NCI-H460 (cell line): Measurements from ENCODE around the gene MYOM1. TPM values are rescaled to one million over a fixed set of nuclear protein-coding genes. Genes with fewer than 3 reads are reported as not detected.
"Not testable (repeated sequence)": the region's sequence is repeated elsewhere in the genome, so short reads cannot be mapped to it uniquely, and the experiment has no call there.

Experiments
- DNase-seq: peaks from one replicate; pipeline ENCODE4 v3.0.0-alpha.2; 2016; ENCODE audit warnings: low read depth; ENCODE audit errors: extremely low read depth
- total RNA-seq: library from RNA; depleted of rRNA; stranded (reverse); fragments of >200 nt; shearing (Covaris generic); gene quantifications from 2 replicates; pipeline ENCODE4 v1.2.3, GENCODE V29; 2014

MYOM1 gene
- total RNA-seq, 1 experiment from 2014 or later: 0.10 TPM

- DNase-seq: peak; percentile 24
These were observed 156.7 kb downstream of the MYOM1 start for GRCh38 chr18:3062798-3063680.

GRCh38 chr18:3061581-3062312, 158.0 kb downstream of the MYOM1 start:
- DNase-seq: no peak

DNA sequence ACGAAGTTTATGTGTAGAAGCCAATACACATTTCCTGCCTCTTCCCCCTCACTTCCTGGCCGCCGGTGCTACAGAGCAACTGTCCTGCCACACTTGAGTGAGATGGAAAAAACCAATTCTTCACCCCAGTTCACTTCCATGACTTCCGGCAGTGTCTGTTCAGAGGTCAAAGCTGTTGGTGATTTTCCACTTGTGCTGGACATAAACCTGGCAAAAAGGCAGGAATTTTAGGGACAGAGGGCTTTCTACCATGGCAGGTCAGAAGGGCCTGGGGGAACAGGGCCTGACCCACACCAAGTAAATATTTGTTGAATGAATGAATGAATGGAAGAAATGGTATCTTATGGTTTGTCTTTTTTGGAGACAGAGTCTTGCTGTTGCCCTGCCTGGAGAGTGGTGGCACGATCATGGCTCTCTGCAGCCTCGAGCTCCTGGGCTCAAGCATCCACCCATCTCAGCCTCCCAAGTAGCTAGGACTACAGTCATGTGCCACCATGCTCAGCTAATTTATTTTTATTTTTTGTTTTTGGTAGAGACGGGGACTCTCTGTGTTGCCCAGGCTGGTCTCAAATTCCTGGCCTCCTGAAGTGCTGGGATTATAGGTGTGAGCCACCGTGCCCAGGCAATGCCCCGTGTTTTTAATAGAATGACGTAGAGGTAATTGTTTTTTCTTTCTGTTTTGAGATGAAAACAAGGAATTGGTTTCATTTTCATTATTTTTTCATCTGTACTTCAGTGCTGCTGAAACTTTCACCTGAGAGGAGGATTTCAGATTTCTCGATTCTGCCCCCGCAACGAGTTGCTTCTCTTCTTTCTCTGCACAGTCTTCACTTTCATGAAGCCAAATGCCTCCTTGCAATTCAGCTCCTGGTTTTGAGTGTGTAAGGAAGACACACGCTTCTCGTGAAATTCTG, 158.8 kb downstream of the MYOM1 start:
- DNase-seq: no peak

DNA sequence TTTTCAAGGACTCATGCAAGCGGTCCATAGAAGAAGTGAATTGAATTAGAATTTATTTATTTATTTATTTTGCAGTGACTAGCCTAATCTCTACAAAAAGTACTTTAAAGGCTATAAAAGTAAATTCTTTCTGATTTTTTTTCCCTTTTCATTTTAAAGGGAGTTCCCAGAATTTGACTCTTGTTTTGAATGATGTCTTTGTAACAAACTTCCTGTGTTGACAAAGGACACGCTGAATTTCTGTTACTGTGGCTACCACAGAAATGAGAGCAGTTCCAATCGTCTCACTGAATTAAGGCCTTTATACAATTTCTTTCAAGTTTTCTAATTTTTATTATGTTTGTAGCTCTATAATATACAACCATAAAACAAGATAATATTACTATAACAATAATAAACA, 160.5 kb downstream of the MYOM1 start:
- DNase-seq: no peak

DNA sequence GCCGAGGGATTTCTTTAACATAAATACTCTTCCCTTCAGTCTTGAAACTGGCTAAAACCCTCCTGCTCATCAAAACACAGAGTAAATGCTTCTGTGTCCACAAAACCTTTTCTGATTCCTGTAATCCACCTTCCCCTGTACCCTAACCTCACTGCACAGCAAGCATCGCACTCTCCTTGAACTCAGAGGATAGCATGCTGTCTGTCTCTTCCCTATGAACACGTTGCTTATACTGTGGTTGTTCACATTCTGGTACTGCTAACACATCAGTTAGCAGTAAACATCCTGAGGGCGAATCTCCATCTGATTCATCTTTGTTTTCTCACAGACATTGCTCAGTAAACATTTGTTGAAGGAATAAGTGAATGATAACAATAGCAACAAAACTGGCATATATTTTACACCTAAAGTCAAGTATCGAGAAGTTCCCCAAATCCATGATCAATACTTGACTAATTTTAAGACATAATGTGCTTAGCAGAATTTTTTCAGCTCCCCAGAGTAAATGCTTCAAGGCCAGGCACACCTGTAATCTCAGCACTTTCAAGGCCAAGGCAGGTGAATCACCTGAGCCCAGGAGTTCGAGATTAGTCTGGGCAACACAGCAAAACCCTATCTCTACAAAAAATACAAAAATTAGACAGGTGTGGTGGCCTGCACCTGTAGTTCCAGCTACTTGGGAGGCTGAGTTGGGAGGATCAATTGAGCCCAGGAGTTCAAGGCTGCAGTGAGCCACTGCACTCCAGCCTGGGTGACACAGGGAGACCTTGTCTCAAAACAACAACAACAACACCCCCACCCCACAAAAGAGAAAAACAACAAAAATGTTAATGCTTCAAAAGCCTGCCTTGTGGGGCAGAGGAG, 161.2 kb downstream of the MYOM1 start:
- peak; percentile 5 for DNase-seq

- DNase-seq: no peak
These were observed 162.2 kb downstream of the MYOM1 start for GRCh38 chr18:3057526-3057925.

DNA sequence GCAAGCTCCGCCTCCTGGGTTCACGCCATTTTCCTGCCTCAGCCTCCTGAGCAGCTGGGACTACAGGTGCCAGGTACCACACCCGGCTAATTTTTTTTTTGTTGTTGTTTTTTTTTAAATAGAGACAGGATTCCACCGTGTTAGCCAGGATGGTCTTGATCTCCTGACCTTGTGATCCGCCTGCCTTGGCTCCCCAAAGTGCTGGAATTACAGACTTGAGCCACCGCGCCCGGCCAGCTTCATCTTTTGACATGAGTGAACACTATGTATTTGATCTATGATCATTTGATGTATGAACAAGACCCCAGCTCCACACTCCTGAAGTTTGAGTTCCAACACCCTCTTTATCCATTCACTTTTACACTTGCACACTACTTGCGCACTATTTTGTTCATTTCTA, 163.5 kb downstream of the MYOM1 start:
- DNase-seq: no peak

DNA sequence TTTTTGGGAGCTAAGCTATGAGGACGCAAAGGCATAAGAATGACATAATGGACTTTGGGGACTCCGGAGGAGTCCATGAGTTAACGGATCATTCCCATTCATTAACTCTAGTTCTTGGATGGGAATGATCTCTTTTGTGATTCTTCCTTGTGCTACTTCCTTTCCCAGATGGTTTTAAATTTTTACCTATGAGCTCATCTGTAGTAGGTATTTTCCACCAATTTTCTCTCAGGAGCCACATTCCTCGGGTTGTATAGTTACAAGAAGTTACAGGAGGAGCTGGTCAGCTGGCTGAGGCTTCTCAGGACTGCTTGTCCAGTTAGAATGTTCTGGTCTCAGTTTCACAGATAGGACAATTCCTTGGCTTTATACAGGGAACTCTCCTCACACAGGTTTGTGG, 164.0 kb downstream of the MYOM1 start:
- DNase-seq: no peak

DNA sequence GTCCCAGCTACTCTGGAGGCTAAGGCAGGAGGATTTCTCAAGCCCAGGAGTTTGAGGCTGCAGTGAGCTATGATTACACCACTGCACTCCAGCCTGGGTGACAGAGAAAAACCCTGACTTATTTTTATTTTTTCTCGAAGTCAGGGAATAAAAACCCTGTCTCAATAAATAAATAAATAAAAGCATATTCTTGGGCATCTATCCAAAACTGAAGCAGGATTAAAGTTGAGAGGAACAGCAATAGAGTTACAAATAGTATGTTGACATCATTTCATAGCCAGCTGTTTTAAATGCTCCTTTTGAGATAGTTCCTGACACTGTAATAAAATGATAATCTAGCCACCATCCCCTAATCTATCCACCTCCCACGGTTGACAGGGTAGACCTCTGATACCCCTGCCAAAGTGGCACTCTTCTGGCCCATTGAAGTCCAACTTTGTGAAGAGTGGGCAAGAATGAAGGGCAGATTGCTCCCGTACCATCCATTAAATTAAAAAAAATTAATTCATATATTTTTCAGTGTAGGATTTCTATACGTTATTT, 164.5 kb downstream of the MYOM1 start:
- DNase-seq: no peak

GRCh38 chr18:3054780-3055179, 165.0 kb downstream of the MYOM1 start:
- DNase-seq: no peak

DNA sequence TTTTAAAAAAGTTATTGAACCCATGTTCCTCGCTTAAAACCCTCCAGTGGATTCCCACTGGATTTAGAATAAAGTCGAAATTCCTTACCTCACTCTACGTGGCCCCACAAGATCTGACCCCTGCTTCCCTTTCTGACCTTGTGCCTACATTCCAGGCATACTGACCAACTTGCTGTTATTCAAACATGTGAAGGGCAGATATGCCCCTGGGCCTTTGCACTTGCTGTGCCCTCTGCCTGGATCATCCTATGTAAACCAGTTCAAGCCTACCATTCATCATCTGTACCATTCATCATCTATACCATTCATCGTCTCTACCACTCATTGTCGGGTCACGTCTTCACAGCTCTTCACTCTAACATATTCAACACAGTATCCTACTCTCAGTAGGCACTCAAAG, 165.6 kb downstream of the MYOM1 start:
- no peak for DNase-seq

- no peak for DNase-seq
These were observed 166.7 kb downstream of the MYOM1 start for GRCh38 chr18:3053081-3053480.

DNA sequence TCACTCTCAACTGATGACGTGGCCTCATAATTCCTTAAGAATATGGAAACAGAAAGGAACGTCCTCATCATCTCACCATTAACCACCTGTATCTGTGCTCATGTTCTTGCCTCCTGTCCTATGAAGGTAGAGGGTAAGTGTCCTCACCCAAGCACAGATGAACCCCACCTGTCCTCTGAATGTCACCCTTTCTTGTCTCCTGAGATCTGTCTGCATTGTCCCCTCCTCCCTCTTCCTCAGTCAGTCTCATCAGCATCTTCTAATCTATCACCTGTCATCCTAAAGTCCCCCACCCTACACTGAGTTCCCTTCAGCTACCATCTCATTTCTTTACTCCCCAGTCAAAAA, 167.4 kb downstream of the MYOM1 start:
- no peak for DNase-seq

DNA sequence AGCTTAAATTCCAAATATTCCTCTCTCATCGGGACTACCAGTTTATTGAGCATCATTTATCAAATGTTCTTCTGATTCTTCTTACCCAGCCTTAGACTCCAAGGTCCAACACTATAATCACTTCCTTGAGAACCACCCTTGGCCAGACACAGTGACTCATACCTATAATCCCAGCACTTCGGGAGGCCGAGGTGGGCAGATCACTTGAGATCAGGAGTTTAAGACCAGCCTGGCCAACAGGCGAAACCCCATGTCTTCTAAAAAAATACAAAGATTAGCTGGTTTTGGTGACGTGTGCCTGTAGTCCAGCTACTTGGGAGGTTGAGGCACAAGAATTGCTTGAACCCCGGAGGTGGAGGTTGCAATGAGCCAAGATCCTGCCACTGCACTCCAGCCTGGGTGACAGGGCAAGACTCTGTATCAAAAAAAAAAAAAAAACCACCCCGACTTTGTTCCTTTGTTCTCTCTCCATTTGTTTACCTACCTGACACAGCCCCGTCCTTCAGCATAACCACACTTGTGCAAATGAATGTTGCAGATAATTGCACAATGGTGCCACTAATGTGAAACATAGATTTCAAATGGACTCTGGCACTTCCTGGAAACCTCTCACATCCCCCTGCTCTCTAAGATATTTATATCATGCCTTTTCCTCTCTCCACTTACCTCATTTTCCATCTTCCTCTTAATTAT, 167.9 kb downstream of the MYOM1 start:
- DNase-seq: no peak

- not testable (repeated sequence) for DNase-seq
These were observed 169.8 kb downstream of the MYOM1 start for GRCh38 chr18:3049897-3050454.

- no peak for DNase-seq
These were observed 170.9 kb downstream of the MYOM1 start for GRCh38 chr18:3048820-3049349.

DNA sequence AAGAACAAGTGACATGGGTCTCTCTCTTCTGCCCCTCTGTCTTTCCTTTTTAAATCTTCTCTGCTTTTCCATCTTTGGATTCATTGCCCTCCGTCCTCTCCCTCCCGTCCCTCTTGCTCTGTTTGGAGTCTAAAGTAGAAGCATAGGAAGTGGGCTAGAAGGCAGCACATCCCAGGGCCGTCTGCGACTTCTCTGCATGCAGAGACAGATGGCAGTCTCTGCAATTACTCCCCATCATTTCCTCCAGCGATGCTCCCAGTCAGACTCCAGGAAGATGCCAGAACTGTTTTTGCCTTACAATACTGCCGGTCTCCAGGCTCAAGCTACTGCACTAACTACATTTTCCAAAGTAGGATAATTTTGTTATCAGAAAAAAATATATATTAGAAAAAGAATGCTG, 171.6 kb downstream of the MYOM1 start:
- no peak for DNase-seq

- DNase-seq: no peak
These were observed 173.5 kb downstream of the MYOM1 start for GRCh38 chr18:3046216-3046808.
